OCI-LY7 (cell line): Measurements from ENCODE around the gene LRRC28. TPM values are rescaled to one million over a fixed set of nuclear protein-coding genes. Genes with fewer than 3 reads are reported as not detected.

Source experiments
- BruUV-seq: library from RNA; stranded (reverse); fragments of 400-500 nt; replicated peaks from 2 replicates; lab custom pipeline; 2021; lab: Mats Ljungman, UMichigan
- CTCF ChIA-PET: fragments of 300-600 bp; sonication (Branson Sonifier 250); formaldehyde crosslinking; loops from one replicate; lab custom pipeline; 2022; ENCODE audit warnings: antibody characterized with exemption; ENCODE audit not compliant: unreplicated experiment; lab: Charles Lee
- POLR2A ChIA-PET: fragments of 300-600 bp; sonication (Branson Sonifier 250); formaldehyde crosslinking; loops from one replicate; lab custom pipeline; 2022; ENCODE audit warnings: antibody characterized with exemption; lab: Charles Lee
- DNase-seq: peaks from one replicate; pipeline ENCODE4 v3.0.0-alpha.2; 2015; ENCODE audit warnings: low spot score
- H2AFZ ChIP-seq: fragments of 200-600 bp; sonication (generic), shearing (Covaris generic); 2 replicates; pipeline ENCODE4 v1.6.1; 2014; ENCODE audit warnings: mild to moderate bottlenecking, antibody characterized with exemption, low read length, moderate library complexity
- H3K27ac ChIP-seq: fragments of 200-600 bp; sonication (generic); 2 replicates; pipeline ENCODE4 v1.5.1; 2014; ENCODE audit warnings: mixed run types, low read depth, mild to moderate bottlenecking, moderate library complexity, low read length, inconsistent platforms; ENCODE audit not compliant: poor library complexity, severe bottlenecking
- H3K36me3 ChIP-seq: fragments of 200-600 bp; sonication (generic); 2 replicates; pipeline ENCODE4 v1.6.1; 2014; ENCODE audit warnings: mild to moderate bottlenecking, antibody characterized with exemption, low read length, moderate library complexity, mixed read lengths; ENCODE audit not compliant: insufficient read depth
- H3K4me1 ChIP-seq: fragments of 200-600 bp; sonication (generic); 2 replicates; pipeline ENCODE4 v1.5.1; 2014; ENCODE audit warnings: mild to moderate bottlenecking, low read length; ENCODE audit not compliant: insufficient read depth, poor library complexity, severe bottlenecking
- H3K4me2 ChIP-seq: fragments of 200-600 bp; sonication (generic); 2 replicates; pipeline ENCODE4 v1.6.1; 2014; ENCODE audit warnings: mild to moderate bottlenecking, low read length
- H3K4me3 ChIP-seq: fragments of 200-600 bp; sonication (generic); 2 replicates; pipeline ENCODE4 v1.5.1; 2014; ENCODE audit warnings: mild to moderate bottlenecking, low read depth, low read length; ENCODE audit not compliant: poor library complexity, severe bottlenecking
- H3K79me2 ChIP-seq: fragments of 200-600 bp; sonication (generic); 2 replicates; pipeline ENCODE4 v1.6.1; 2016; ENCODE audit warnings: low read depth, mild to moderate bottlenecking, low read length, moderate library complexity, mixed read lengths; ENCODE audit not compliant: insufficient read depth
- H3K9me2 ChIP-seq: fragments of 200-600 bp; sonication (generic); 2 replicates; pipeline ENCODE4 v1.6.1; 2016; ENCODE audit warnings: mild to moderate bottlenecking, low read length, mixed read lengths; ENCODE audit not compliant: insufficient read depth
- H3K9me3 ChIP-seq: fragments of 200-600 bp; sonication (generic); 2 replicates; pipeline ENCODE4 v1.6.1; 2014; ENCODE audit warnings: mild to moderate bottlenecking, mixed run types, low read length, mixed read lengths
- H4K20me1 ChIP-seq: fragments of 200-600 bp; sonication (generic); 2 replicates; pipeline ENCODE4 v1.6.1; 2014; ENCODE audit warnings: mild to moderate bottlenecking, antibody characterized with exemption, low read length, moderate library complexity, mixed read lengths; ENCODE audit not compliant: insufficient read depth
- EZH2phosphoT487 ChIP-seq: fragments of 200-600 bp; sonication (generic); IDR thresholded peaks from 2 replicates; pipeline ENCODE4 v1.6.1; 2018; ENCODE audit warnings: low read depth, borderline replicate concordance, mild to moderate bottlenecking, mixed run types, antibody characterized with exemption, low read length, moderate library complexity, mixed read lengths
- intact Hi-C: fragments of 100-400 bp; cut with micrococcal nuclease; formaldehyde crosslinking; loops from one replicate; pipeline ENCODE4 v1.10.0; 2022; ENCODE audit not compliant: unreplicated experiment
- total RNA-seq, 2 experiments: library from RNA; depleted of rRNA in 1 of 2; stranded (reverse); fragments of >200 nt in 1 of 2; shearing (Covaris generic) in 1 of 2; gene quantifications; 2 replicates each; pipeline ENCODE4 v1.2.3, GENCODE V29; 2014 to 2022
- TF ChIP-seq, protein P1 (sequence below): fragments of 200-600 bp; sonication (generic); conservative IDR thresholded peaks from 2 replicates; pipeline ENCODE4 v1.5.1; 2014; ENCODE audit warnings: mild to moderate bottlenecking, antibody characterized with exemption, low read length, moderate library complexity, mixed read lengths

Gene LRRC28
- total RNA-seq, 2 experiments from 2014 or later = 25.7 to 30.2 TPM

DNA sequence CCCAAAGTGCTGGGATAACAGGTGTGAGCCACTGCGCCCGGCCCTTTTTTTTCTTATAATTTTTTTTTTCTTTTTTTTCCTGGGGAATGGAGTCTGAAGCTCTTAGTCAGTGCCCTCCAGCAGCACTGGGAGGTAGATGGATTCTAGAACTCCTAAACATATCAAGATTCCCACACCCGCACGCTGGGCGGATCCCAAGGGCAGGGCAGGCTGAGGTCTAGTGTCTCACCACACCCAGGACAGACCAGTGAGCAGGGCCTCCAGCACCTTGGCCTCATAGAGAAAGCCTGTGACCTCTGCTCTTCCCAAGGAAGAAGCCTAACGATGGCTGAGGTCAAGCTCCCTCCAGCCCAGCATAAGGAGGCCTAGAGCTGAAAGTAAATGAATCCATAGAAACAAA is 160.8 kb downstream of the LRRC28 start:
- Histone ChIP-seq H3K4me1 (no peaks in the 10 kb centered on the region), H4K20me1 (no peaks in the 10 kb centered on the region), H3K9me3 (no peaks in the 10 kb centered on the region), H3K27ac (no peak overlapping the region), H3K4me3 (no peak overlapping the region), H3K9me2 (no peaks in the 10 kb centered on the region), H3K79me2 (no peaks in the 10 kb centered on the region), H2AFZ (no peak overlapping the region), H3K4me2 (no peak overlapping the region), H3K36me3 (no peaks in the 10 kb centered on the region)
- DNase-seq = no peak
- no peak for TF ChIP-seq EZH2phosphoT487
- TF ChIP-seq, protein P1, sequence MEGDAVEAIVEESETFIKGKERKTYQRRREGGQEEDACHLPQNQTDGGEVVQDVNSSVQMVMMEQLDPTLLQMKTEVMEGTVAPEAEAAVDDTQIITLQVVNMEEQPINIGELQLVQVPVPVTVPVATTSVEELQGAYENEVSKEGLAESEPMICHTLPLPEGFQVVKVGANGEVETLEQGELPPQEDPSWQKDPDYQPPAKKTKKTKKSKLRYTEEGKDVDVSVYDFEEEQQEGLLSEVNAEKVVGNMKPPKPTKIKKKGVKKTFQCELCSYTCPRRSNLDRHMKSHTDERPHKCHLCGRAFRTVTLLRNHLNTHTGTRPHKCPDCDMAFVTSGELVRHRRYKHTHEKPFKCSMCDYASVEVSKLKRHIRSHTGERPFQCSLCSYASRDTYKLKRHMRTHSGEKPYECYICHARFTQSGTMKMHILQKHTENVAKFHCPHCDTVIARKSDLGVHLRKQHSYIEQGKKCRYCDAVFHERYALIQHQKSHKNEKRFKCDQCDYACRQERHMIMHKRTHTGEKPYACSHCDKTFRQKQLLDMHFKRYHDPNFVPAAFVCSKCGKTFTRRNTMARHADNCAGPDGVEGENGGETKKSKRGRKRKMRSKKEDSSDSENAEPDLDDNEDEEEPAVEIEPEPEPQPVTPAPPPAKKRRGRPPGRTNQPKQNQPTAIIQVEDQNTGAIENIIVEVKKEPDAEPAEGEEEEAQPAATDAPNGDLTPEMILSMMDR = no peak
- POLR2A ChIA-PET = interaction anchor here (0.6 kb wide), 1 partner anchor 157 kb away, joined by 3 read pairs; no protein-coding TSS in a partner anchor
- CTCF ChIA-PET = no interaction called here
- BruUV-seq = no TSS peak
- intact Hi-C loops = no loop called here

GRCh38 chr15:99412626-99413025 is 161.3 kb downstream of the LRRC28 start:
- CTCF ChIA-PET = no interaction called here

More at GRCh38 chr15:99412626-99413025, 161.3 kb downstream of the LRRC28 start:
- Histone ChIP-seq H3K4me3 (no peak overlapping the region), H3K79me2 (no peaks in the 10 kb centered on the region), H3K4me1 (no peaks in the 10 kb centered on the region), H3K36me3 (no peaks in the 10 kb centered on the region), H3K4me2 (no peak overlapping the region), H3K9me3 (no peaks in the 10 kb centered on the region), H3K9me2 (no peaks in the 10 kb centered on the region), H3K27ac (no peak overlapping the region), H2AFZ (no peak overlapping the region), H4K20me1 (no peaks in the 10 kb centered on the region)
- DNase-seq = no peak
- intact Hi-C loops = no loop called here
- POLR2A ChIA-PET = no interaction called here
- TF ChIP-seq, protein P1 = no peak
- no peak for TF ChIP-seq EZH2phosphoT487
- BruUV-seq = no TSS peak
